GM12891 (cell line): ENCODE data around the gene C10orf67.

Experiments
- PAX5 ChIP-seq: IDR thresholded peaks from 2 replicates; pipeline ENCODE4 v1.6.1; 2011; ENCODE audit warnings: low read length, moderate library complexity, mild to moderate bottlenecking; ENCODE audit not compliant: insufficient read depth, severe bottlenecking
- POLR2A ChIP-seq: IDR thresholded peaks from 2 replicates; pipeline ENCODE4 v1.6.1; 2011; ENCODE audit warnings: low read depth, low read length, control low read depth
- POLR2AphosphoS5 ChIP-seq: IDR thresholded peaks from 2 replicates; pipeline ENCODE4 v1.6.1; 2011; ENCODE audit warnings: low read depth, low read length, control low read depth
- SPI1 ChIP-seq: IDR thresholded peaks from 2 replicates; pipeline ENCODE4 v1.6.1; 2011; ENCODE audit warnings: low read depth, low read length, control low read depth
- TAF1 ChIP-seq: IDR thresholded peaks from 2 replicates; pipeline ENCODE4 v1.6.1; 2011; ENCODE audit warnings: low read depth, low read length, control low read depth

DNA sequence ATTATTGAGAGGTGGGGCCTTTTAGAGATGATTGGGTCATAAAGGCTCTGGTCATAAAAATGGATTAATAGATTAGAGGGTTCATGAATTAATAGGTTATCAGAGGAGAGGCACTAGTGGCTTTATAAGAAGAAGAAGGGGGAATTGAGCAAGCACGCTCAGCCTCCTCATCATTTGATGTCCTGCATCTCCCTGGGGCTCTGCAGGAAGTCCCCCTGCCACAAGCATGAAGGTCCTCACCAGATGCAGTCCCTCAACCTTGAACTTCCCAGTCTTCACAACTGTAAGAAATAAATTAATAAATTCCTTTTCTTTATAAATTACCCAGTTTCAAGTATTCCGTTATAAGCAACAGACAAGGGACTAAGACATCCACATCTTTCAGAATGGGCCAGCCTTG, 17.1 kb upstream of the C10orf67 start:
- no peak for TF ChIP-seq SPI1
- no peak for TF ChIP-seq POLR2A
- no peak for TF ChIP-seq TAF1
- TF ChIP-seq PAX5 = no peak
- no peak for TF ChIP-seq POLR2AphosphoS5
